Measurements from ENCODE around the gene LEMD2.

The LEMD2 gene

GRCh38 chr6:33819021-33819420 lies 30.1 kb upstream of the LEMD2 start:
- no peak for DNase-seq (ENCODE audit: low read depth in 2 of 2)

GRCh38 chr6:33818293-33818692 lies 29.4 kb upstream of the LEMD2 start:
- no peak for DNase-seq (ENCODE audit: low read depth in 2 of 2)

GRCh38 chr6:33817489-33817888 lies 28.6 kb upstream of the LEMD2 start:
- DNase-seq (ENCODE audit: low read depth in 2 of 2) = no peak

GRCh38 chr6:33816911-33817310 lies 28.0 kb upstream of the LEMD2 start:
- DNase-seq (ENCODE audit: low read depth in 2 of 2) = no peak

- no peak for DNase-seq (ENCODE audit: low read depth in 2 of 2)
Measured at GRCh38 chr6:33815854-33816253, 26.9 kb upstream of the LEMD2 start.

DNA sequence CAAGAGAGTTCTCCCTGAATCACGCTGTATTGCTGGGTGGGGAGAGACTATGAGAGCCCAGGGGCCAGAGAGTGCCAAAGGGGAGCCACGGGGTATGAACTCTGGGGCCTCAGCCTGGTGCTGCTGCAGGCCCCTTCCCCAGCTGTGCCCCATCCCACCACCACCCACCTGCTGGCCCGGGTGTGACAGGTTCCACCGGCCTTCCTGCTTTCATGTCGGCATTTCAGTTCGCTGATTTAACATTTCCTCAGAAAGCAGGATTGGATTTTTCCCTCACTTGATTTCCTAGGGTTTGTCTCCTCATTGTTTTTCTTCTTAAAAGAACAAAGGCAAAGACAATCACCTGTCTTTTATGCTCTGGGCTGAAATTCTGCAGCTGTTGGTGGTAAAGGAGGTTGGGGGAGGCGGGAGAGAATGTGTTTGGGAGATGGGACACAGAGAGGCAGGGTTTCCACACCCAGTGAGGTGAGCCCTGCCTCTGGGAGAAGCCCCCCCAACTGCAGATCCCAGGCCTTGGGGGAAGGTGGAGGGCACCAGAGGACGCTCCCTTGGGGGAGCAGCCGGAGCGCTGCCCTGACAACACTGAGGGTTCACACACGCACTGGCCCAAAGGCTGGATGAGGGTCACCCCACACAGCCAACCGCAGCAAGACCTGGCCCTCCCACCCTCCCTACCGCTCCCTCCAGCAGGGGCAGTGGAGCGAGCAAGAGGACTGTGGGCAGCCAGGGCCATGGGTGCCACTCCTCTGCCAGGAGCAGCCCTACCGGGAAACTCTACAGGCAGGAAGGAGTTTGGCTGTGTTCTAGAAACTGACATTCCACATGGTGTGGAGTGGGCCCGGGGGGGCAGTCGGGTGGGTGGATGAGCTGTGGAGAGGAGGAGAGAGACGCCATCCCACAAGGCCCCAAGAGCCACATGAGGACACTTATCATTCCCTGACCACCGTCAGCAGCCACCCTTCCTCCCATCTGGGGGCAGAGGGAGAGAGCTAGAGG lies 25.4 kb upstream of the LEMD2 start:
- DNase-seq (ENCODE audit: low read depth in 2 of 2) = no peak

- DNase-seq (ENCODE audit: low read depth in 2 of 2) = no peak
Measured at GRCh38 chr6:33813246-33813904, 24.4 kb upstream of the LEMD2 start.

GRCh38 chr6:33812669-33813068 lies 23.7 kb upstream of the LEMD2 start:
- peak in 1 of 2 experiments; percentile 18 for DNase-seq (ENCODE audit: low read depth in 2 of 2)

- DNase-seq (ENCODE audit: low read depth in 2 of 2) = no peak
Measured at GRCh38 chr6:33809594-33809993, 20.7 kb upstream of the LEMD2 start.

DNA sequence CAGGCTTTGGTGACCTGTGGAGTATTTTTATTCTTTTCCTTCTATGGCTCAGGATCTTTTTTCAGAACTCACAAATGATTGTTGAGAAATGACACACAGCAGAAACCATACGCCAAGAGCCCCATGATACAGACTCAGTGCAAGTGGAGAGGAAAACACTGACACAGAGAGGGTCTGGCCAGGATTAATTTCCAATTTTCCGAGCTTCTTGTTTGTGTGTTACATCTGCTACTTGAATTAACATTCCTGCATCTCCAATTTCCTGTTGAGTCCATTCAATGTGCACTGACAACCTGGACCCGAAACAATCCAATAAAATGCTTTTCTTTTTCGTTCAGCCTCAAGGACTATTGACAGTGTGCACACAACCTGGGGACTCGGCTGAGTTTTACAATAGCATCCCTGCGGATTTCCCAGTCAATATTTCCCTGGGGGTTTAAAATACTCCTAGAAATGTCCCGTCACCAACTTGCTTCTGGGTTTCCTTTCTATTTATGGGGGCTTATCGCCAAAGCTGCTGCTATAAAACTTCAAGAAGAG lies 19.8 kb upstream of the LEMD2 start:
- no peak for DNase-seq (ENCODE audit: low read depth in 2 of 2)

GRCh38 chr6:33807606-33808005 lies 18.7 kb upstream of the LEMD2 start:
- no peak for DNase-seq (ENCODE audit: low read depth in 2 of 2)

DNA sequence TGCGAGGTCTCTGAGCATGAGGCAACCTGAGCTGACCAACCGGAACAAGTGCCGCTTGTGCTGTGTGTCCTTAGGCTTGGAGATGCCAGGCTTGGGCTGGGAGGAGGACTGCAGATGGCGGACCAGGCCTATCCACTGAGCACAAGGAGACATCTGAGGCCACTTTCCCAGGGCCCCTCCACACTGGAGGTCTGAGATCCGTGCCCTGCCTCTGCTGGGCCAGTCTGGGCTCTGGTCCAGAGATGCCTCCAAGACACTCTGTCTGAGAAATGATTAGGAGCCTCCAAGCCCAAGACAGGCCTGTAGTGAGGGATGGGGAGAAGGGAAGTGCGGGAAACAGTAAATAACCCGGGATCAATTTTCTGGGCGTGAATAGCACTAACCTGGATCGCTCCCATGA lies 17.9 kb upstream of the LEMD2 start:
- DNase-seq (ENCODE audit: low read depth in 2 of 2) = no peak

DNA sequence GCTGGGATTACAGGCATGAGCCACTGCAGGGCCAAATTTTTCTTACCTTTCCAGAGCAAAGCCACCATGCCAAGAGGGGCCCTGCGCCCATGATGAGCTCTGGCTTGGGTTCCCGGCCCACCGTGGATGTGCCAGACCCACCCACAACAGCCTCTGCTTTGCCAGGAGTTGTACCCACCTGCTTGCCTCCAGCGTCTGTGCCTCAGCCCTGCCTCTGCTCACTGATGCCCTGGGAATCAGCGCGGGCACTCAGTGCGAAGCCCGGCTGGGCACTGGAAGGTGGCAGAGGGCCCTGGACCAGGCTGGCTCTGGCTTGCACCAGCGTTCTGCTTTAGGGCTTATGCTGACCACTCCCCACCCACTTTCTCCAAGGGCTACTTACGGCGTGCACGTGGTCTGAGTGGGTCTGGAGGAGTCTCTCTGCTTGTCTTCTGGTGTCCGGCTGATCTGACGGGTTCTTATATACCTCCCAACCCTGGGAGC lies 14.7 kb upstream of the LEMD2 start, which contains the start of gene MLN:
Gene MLN, minus strand, starts transcription at position 433 of the 483 bp plus-strand sequence. CDS start 2,840 bp downstream, outside the sequence.
- DNase-seq (ENCODE audit: low read depth in 2 of 2) = no peak

DNA sequence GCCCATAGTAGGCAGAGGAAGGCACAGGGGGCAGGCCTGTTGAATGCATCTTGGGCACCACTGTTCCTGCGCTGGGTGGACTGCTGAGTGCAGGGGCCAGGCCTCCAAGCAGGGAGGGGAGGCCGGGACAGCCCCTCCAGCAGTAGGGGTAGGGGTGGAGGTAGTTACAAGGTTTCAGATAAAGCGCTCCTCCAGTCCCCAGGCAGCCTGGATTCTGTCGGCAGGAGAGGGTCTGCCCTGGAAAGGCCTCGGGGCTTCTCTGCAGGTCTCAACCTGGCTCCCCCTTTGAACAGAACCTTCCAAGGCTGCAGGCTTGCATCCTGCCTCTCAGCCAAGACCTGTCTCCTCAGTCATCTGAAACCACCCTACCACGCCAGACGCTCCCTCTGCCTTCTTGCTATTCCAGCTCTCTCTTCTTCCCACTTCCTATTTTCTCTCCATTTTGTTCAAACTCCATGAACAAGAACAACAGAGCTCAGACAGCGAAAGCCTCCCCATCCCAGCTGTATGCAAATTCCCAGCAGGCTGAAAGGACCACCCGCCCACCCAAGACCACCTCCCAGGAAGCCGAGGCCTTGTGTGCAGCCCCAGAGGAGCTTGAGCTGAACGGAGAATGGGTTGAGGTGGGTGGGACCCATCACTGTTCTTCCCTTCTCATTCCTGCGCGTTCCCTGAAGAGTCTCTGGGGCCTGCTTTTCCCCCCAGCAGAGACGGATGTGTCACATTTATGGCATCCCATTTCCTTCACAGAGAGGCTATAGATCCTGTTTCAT lies 13.4 kb upstream of the LEMD2 start:
- no peak for DNase-seq (ENCODE audit: low read depth in 2 of 2)

DNA sequence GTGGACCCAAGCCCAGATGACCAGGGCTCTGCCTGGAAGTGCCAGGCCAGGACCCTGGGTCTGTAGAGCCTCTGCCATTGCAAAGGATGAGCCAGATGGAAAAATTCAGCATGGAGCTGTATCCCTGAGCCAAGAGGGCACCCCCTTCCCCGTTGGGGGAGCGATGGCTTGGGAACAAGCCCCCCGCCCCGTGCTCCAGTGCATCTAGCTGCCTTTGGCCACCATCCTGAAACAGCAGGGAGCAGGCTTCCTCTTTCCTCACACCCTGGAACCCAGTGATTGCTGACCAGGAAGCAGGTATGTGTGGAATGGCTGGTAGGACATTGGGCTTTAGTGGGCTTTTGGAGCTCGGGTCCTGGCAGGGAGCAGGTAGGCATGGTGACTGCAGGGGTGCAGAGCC lies 12.7 kb upstream of the LEMD2 start:
- no peak for DNase-seq (ENCODE audit: low read depth in 2 of 2)

DNA sequence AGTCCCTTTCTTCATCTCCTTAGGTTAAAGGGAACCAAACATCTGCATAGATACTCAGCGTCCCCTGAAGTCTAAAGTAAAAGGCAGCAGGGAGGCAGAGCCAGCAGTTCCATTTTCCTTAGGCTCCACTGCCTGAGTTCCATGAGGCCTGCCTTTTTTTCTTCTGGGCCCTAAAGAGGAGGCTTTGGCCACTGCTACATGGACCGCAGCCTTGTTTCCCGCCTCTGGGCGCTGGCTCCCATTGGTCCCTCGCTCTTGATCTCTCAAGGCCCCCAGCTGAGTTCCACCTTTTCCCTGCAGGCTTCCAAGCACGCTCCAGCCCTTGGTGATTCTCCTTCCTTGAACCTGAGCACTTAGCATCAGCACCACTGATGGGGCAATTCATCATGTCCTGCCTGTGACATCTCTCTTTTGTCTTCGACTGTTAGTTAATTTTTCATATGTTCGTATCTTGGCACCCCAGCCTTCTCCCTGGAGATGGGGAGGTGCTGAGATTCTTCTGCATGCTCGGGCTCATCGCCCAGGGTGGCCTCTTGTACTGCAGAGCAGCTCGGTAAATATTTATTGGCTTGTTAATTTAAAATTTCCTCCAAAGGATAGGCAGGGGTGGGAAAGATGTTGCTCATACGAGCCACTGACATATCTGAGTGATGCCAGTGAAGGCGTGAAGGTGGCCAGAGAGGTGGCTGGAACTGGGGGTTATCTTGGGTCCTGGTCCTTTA lies 11.5 kb upstream of the LEMD2 start:
- DNase-seq (ENCODE audit: low read depth in 2 of 2) = no peak

GRCh38 chr6:33799454-33800113 lies 10.7 kb upstream of the LEMD2 start:
- no peak for DNase-seq (ENCODE audit: low read depth in 2 of 2)

DNA sequence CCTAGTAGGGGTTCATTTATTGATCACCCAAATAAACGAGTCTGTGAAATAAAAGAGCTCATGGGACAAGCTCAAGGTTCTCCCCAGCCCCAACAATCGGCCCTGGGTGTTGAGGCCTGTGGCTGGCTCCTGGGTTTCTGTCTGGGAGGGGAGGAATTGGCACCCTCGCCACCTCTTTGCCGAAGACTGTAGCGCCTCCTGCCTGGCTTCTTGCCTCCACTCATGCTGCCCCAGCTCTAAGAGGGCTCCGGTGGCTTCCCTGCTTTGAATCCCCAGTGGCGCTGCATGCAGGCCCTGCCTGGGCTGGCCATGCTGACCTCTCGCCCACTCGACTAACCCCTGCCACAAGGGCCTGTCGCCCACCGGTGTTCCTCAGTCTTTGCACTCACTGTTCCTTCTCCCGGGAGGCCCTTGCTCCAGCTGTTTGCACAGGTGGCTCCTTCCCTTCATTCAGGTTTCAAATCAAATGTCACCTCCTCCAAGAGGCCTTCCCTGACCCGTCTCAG lies 9.5 kb upstream of the LEMD2 start:
- DNase-seq (ENCODE audit: low read depth in 2 of 2) = no peak

DNA sequence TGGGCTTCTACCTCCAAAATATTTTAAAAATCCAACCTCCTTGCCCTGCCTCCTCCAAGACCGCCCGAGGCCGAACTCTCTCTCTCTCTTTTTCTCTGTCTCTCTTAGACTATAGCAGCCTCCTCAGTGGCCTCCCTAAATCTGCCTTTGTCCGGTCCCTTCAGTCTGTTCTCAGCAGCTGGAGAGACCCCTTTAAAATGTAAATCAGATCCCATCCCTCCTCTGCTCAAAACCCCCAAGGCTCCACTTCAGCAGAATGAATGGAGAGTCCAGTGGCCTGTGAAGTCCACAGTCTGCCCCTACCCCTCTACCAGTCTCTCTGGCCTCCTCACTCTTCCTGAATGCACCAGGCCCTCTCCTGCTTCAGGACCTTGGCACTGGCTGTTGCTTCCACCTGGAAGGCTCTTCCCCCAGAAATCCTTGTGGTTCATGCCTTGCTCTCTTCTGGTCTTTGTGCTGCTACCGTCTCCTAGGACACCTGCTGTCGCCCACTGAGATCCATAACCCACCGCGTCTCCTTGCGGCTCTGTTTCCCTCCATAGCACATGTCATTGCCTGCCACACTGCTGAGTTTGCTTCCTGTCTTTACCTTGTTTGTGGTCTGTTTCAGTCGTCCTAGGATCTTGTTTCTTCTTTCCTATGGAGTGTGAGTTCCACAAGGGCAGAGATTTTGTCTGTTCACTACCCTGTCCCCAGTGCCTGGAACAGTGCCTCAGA lies 8.9 kb upstream of the LEMD2 start:
- no peak for DNase-seq (ENCODE audit: low read depth in 2 of 2)

Data from stimulated activated CD4-positive, alpha-beta T cell treated with anti-CD3 and anti-CD28 coated beads, Interleukin-12 subunit alpha, Interleukin-12 subunit beta, amount 100 ng/mL, for 24 hours (primary cell).